NOMO-1 treated with DMSO at 0.1 percent for 48 hours (cell line): Measurements from ENCODE around the gene FADS6.

Experiments
- DNase-seq: peaks from one replicate; lab custom pipeline; 2025; ENCODE audit not compliant: unreplicated experiment; lab: John Stamatoyannopoulos, UW

The FADS6 gene

DNA sequence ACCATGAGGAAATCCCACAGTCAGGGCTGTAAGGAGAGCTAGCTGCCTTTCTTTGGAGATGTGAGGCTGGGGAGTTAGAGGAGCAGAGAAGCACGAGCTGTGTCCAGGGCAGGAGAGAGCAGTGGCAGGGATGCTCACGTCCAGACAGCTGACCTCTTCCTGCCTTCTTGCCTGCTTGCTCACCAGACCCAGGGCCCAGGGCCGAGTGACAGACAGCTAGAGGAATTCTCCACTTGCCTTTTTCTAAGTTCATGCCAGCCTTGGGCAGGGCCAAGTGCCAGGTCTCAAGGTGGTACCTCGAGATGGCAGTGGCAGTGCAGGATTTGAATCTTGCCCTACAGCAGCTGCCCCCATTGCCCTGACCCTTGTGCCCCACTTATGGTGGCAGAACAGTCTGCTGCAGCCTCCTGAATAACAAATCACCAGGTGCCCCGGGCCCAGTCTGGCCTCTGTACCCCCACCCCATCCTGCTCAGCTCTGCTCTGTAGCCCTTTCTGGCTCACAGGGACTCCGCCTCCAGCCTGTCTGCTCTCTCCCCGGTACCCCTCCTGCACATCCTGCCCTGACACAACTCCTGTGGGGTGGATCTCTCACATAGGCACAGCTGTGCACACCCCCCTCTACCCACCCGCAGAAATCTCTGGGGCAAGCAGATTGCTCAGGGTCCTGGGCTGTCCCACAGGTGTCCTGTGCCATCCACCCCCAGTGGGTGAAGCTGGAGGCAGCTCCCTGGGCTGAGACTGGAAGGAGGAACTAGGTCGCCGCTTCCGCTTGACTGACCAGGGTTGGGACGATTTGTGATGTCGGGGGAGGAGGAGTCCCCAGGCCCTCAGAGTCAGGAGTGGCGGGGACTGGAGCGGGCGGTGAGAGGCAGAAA is 59.7 kb downstream of the FADS6 start:
- no peak for DNase-seq

DNA sequence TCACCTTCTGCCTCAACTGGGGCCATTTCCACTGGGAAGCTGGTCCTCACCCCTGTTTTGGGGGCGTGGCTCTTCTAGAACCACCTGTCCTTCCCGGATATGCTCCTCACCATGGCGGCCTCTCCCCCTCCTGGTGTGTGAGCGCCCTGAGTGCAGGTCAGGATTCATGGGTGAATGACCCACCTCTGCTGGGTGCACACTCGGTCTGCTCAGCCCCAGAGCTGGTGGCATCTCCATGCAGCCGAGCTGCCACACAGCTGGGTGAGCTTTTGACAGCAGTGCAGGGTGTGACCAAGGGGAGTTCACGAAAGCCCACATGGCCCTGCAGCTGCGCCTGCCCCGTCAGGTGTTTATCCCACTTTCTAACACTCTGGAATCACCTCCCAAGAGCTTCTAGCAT is 61.0 kb downstream of the FADS6 start:
- no peak for DNase-seq

GRCh38 chr17:74831444-74832146 is 61.8 kb downstream of the FADS6 start:
- DNase-seq, result no peak

GRCh38 chr17:74830861-74831260 is 62.6 kb downstream of the FADS6 start:
- DNase-seq, result no peak

DNA sequence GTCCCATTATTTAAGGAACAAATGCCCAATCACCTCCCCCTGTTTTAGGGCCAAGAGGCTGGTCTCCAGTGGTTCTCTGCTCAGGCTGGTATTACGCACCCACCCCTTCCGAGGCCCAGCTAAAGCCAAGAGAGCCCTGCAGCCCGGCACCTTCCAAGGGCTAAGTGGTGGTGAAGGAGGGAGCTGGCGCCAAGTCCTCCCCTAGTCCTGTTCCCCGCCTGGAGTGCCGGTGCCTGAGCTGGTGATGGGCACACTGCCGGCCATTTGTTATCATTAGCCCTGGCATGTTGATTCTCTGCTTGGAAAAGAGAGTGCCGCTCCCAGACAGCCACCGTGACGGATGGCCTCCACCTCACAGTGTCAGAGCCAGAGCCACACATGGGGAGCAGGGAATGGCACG is 65.6 kb downstream of the FADS6 start:
- DNase-seq, result no peak
